ENCODE results near the gene PARD3. TPM values are rescaled to one million over a fixed set of nuclear protein-coding genes. Genes with fewer than 3 reads are reported as not detected.

PARD3 gene
- polyA plus RNA-seq, 2 of the 4 experiments (the other 2 are of a cell fraction) = 110 to 200 TPM

- ChIA-PET POLR2A (no interaction called here), CTCF (interaction anchor here (1.1 to 1.8 kb wide), 3 partner anchors 8 to 39 kb away, joined by 3 to 6 read pairs (median 3); no protein-coding TSS in a partner anchor)
- Histone ChIP-seq H3K4me2 (peak overlapping the region; percentile 29), H3K9me3 (no peaks in the 10 kb centered on the region), H3K4me3 (no peak overlapping the region), H3K4me1 (peaks cover 67% of the 10 kb centered on the region), H3K27ac (peak overlapping the region; percentile 13 to 65; a peak in 4 of 6 replicates)
- DNase-seq (ENCODE audit: low read depth in 1 of 2, low spot score in 1 of 2) (no peak), ATAC-seq (no peak), FAIRE-seq (no peak)
- no peak for TF ChIP-seq MAFK (IDR thresholded peaks at IDR 0.05; ENCODE audit: partially characterized antibody)
- TF ChIP-seq GATA3 (IDR thresholded peaks at IDR 0.05; ENCODE audit: borderline replicate concordance) = peak; percentile 28; the same call in 1 of the 2 replicates
- no peak for TF ChIP-seq HMGXB4 (CRISPR knock-in tag; IDR thresholded peaks at IDR 0.05; ENCODE audit: borderline replicate concordance)
- no peak for TF ChIP-seq CBX2 (IDR thresholded peaks at IDR 0.05; ENCODE audit: borderline replicate concordance, low read depth)
- 26% methylated on average over 4 of the region's 4 CpGs for WGBS (ENCODE audit: missing lambda C conversion rate)
These were observed 330.9 kb downstream of the PARD3 start for GRCh38 chr10:34484164-34484563.

- peak overlapping the region; percentile 21 to 83 for H3K27ac ChIP-seq
- ChIA-PET POLR2A (no interaction called here), CTCF (interaction anchor here (1.5 to 2.7 kb wide), 2 partner anchors 8 to 10 kb away, joined by 4 to 6 read pairs; no protein-coding TSS in a partner anchor)
- TF ChIP-seq ZC3H11A (IDR thresholded peaks at IDR 0.05) (no peak), SREBF2 (IDR thresholded peaks at IDR 0.05) (no peak), KDM1A (IDR thresholded peaks at IDR 0.05; ENCODE audit: low read depth) (no peak), BCL3 (IDR thresholded peaks at IDR 0.05) (no peak), SMC3 (IDR thresholded peaks at IDR 0.05) (no peak), ELK1 (IDR thresholded peaks at IDR 0.05; ENCODE audit: low read depth, low read length) (no peak)
- H3K4me2 ChIP-seq = 0 out of 3 replicates have a peak overlapping the region, but pooled peaks have one; percentile 0
- WGBS (ENCODE audit: missing lambda C conversion rate) = 76% methylated on average over 4 of the region's 4 CpGs
- no peaks in the 10 kb centered on the region for H3K9me3 ChIP-seq
- DNase-seq (ENCODE audit: low read depth in 1 of 2, low spot score in 1 of 2) (no peak), ATAC-seq (no peak), FAIRE-seq (no peak)
- H3K4me1 ChIP-seq = peaks cover 80% of the 10 kb centered on the region
- no peak overlapping the region for H3K4me3 ChIP-seq
These were observed 334.8 kb downstream of the PARD3 start for GRCh38 chr10:34480345-34480744.

GRCh38 chr10:34479520-34480179, 335.4 kb downstream of the PARD3 start:
- H3K4me3 ChIP-seq = no peak overlapping the region
- no peak for DNase-seq (ENCODE audit: low read depth in 1 of 2, low spot score in 1 of 2)
- ChIA-PET POLR2A (no interaction called here), CTCF (interaction anchor here (1.4 to 2.7 kb wide), 3 partner anchors 9 to 158 kb away, joined by 4 to 6 read pairs (median 5); no protein-coding TSS in a partner anchor)
- no peaks in the 10 kb centered on the region for H3K9me3 ChIP-seq
- H3K4me1 ChIP-seq = peaks cover 85% of the 10 kb centered on the region
- 87% methylated on average over 7 of the region's 7 CpGs for WGBS (ENCODE audit: missing lambda C conversion rate)
- FAIRE-seq = no peak
- TF ChIP-seq CBX8 (IDR thresholded peaks at IDR 0.05) (no peak), ATOH8 (CRISPR knock-in tag; IDR thresholded peaks at IDR 0.05; ENCODE audit: low read depth) (no peak), HOXB5 (CRISPR knock-in tag; IDR thresholded peaks at IDR 0.05) (no peak), PHF8 (IDR thresholded peaks at IDR 0.05; ENCODE audit: borderline replicate concordance, low read depth) (no peak), RAD21 (conservative IDR thresholded peaks at IDR 0.05 in 1 of 2, IDR thresholded peaks at IDR 0.05 in 1 of 2) (no peak), HES2 (IDR thresholded peaks at IDR 0.05) (no peak), FOSB (CRISPR knock-in tag; IDR thresholded peaks at IDR 0.05) (no peak)
- ATAC-seq = peak; percentile 50 to 71; a peak in 5 of 6 replicates
- H3K27ac ChIP-seq = peak overlapping the region; percentile 21 to 83
- H3K4me2 ChIP-seq = no peak overlapping the region

Data from A549 (cell line).